ENCODE data around the gene STS. TPM values are rescaled to one million over a fixed set of nuclear protein-coding genes. Genes with fewer than 3 reads are reported as not detected.

STS gene
- total RNA-seq, 1 donor from 2014 or later, result 0.97 TPM

- Mint-ChIP-seq H3K27ac (no peak overlapping the region), H3K4me1 (peaks cover 28% of the 10 kb centered on the region), H3K27me3 (ENCODE audit: insufficient read depth, low read depth) (no peaks in the 10 kb centered on the region), H3K36me3 (peaks cover 28% of the 10 kb centered on the region), H3K9me3 (peaks cover 10% of the 10 kb centered on the region), H3K4me3 (no peak overlapping the region)
- Histone ChIP-seq H3K36me3 (no peaks in the 10 kb centered on the region), H3K4me2 (no peak overlapping the region), H3K27ac (no peak overlapping the region), H3F3A (ENCODE audit: low read depth) (no peaks in the 10 kb centered on the region), H3K9me3 (ENCODE audit: low read depth) (no peaks in the 10 kb centered on the region), H3K4me1 (no peaks in the 10 kb centered on the region), H3K4me3 (no peak overlapping the region), H3K79me2 (ENCODE audit: low read depth) (peaks cover 5% of the 10 kb centered on the region), H3K9ac (no peak overlapping the region), H3K27me3 (no peaks in the 10 kb centered on the region), H2AFZ (replicated peaks) (no peak overlapping the region), H4K20me1 (ENCODE audit: low read depth) (no peaks in the 10 kb centered on the region)
- no peak for DNase-seq (ENCODE audit: low spot score)
- TF ChIP-seq EZH2phosphoT487 (IDR thresholded peaks at IDR 0.05) (no peak), EZH2 (IDR thresholded peaks at IDR 0.05) (no peak), CTCF (IDR thresholded peaks at IDR 0.05) (no peak)
Observed at GRCh38 chrX:7115557-7115956, 32.0 kb upstream of the STS start.

- DNase-seq (ENCODE audit: low spot score), result no peak
- no peak overlapping the region for H2AFZ ChIP-seq (replicated peaks)
- H3K36me3 ChIP-seq, result no peaks in the 10 kb centered on the region
- H3F3A ChIP-seq (ENCODE audit: low read depth), result no peaks in the 10 kb centered on the region
- no peaks in the 10 kb centered on the region for H4K20me1 ChIP-seq (ENCODE audit: low read depth)
- peaks cover 5% of the 10 kb centered on the region for H3K79me2 ChIP-seq (ENCODE audit: low read depth)
- no peak for TF ChIP-seq EZH2 (IDR thresholded peaks at IDR 0.05)
- no peak for TF ChIP-seq CTCF (IDR thresholded peaks at IDR 0.05)
- TF ChIP-seq EZH2phosphoT487 (IDR thresholded peaks at IDR 0.05), result no peak
- H3K4me1 ChIP-seq, result no peaks in the 10 kb centered on the region
- Mint-ChIP-seq H3K27me3 (ENCODE audit: insufficient read depth, low read depth) (no peaks in the 10 kb centered on the region), H3K4me1 (peaks cover 24% of the 10 kb centered on the region), H3K27ac (no peak overlapping the region), H3K36me3 (peaks cover 28% of the 10 kb centered on the region), H3K9me3 (peaks cover 10% of the 10 kb centered on the region), H3K4me3 (no peak overlapping the region)
- H3K27ac ChIP-seq, result no peak overlapping the region
- no peaks in the 10 kb centered on the region for H3K27me3 ChIP-seq
- H3K4me3 ChIP-seq, result no peak overlapping the region
- no peak overlapping the region for H3K4me2 ChIP-seq
- H3K9me3 ChIP-seq (ENCODE audit: low read depth), result no peaks in the 10 kb centered on the region
- H3K9ac ChIP-seq, result no peak overlapping the region
Observed at GRCh38 chrX:7116081-7116480, 31.4 kb upstream of the STS start.

GRCh38 chrX:7117587-7117986 lies 29.9 kb upstream of the STS start:
- H3K27me3 ChIP-seq, result no peaks in the 10 kb centered on the region
- no peaks in the 10 kb centered on the region for H3K4me1 ChIP-seq
- H3K36me3 ChIP-seq, result no peaks in the 10 kb centered on the region
- peaks cover 28% of the 10 kb centered on the region for H3K36me3 Mint-ChIP-seq
- peaks cover 15% of the 10 kb centered on the region for H3K9me3 Mint-ChIP-seq
- no peak for DNase-seq (ENCODE audit: low spot score)
- peaks cover 2% of the 10 kb centered on the region for H3K79me2 ChIP-seq (ENCODE audit: low read depth)
- TF ChIP-seq EZH2 (IDR thresholded peaks at IDR 0.05) (no peak), CTCF (IDR thresholded peaks at IDR 0.05) (no peak), EZH2phosphoT487 (IDR thresholded peaks at IDR 0.05) (no peak)
- H3K4me2 ChIP-seq, result no peak overlapping the region
- no peak overlapping the region for H3K4me3 ChIP-seq
- H3K9ac ChIP-seq, result no peak overlapping the region
- H3K4me1 Mint-ChIP-seq, result peaks cover 17% of the 10 kb centered on the region
- no peak overlapping the region for H3K27ac ChIP-seq
- H3K9me3 ChIP-seq (ENCODE audit: low read depth), result no peaks in the 10 kb centered on the region
- H4K20me1 ChIP-seq (ENCODE audit: low read depth), result no peaks in the 10 kb centered on the region
- no peaks in the 10 kb centered on the region for H3K27me3 Mint-ChIP-seq (ENCODE audit: insufficient read depth, low read depth)
- H3K4me3 Mint-ChIP-seq, result no peak overlapping the region
- no peak overlapping the region for H3K27ac Mint-ChIP-seq
- H2AFZ ChIP-seq (replicated peaks), result no peak overlapping the region
- no peaks in the 10 kb centered on the region for H3F3A ChIP-seq (ENCODE audit: low read depth)

All from neural progenitor cell (in vitro differentiated cells).